DMS153 treated with DMSO at 0.1 percent for 48 hours (cell line): Measurements from ENCODE around the gene TTLL10.
"Not testable (repeated sequence)": the region's sequence is repeated elsewhere in the genome, so short reads cannot be mapped to it uniquely, and the experiment has no call there.

Experiments used
- DNase-seq: peaks from one replicate; lab custom pipeline; 2025; ENCODE audit not compliant: unreplicated experiment; lab: John Stamatoyannopoulos, UW

The TTLL10 gene

DNA sequence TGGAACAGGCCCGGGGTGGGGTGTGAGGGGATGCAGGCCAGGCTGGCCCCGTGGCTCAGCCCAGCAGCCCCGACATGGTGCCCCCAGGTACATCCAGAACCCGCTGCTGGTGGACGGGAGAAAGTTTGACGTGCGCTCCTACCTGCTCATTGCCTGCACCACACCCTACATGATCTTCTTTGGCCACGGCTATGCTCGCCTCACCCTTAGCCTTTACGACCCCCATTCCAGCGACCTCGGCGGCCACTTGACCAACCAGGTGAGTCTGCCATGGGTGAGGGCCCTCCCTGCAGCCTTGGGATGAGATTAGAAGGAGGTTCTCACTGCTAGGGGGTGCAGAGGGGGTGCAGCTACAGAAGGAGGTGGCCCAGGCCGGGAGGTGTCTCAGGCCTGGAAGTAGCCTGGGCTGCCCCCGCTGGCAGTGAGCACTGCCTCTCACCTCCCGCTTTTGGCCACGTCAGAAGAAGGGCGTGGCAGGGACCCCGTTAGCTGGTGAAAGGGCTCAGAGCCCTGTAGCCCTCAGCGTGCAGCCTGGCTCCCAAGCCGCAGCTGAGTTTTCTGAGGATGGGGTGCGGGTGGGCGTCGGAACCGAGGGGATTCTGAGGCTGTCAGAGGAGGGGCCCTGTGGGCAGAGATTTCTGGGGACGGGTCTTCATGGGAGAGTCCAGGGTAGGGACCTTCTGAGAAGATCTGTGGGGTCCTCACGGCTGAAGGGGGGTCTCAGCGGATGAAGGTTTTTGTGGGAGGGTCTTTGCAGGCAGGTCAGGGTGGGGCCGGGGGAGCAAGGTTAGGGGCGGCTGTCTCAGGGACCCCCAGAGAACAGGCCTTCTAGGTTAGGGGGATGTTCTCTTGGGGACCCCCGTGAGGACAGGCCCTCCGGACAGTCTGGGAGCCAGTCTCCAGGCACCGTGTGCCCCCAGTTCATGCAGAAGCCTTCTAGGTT is 10.4 kb downstream of the TTLL10 start:
- DNase-seq, result no peak

DNA sequence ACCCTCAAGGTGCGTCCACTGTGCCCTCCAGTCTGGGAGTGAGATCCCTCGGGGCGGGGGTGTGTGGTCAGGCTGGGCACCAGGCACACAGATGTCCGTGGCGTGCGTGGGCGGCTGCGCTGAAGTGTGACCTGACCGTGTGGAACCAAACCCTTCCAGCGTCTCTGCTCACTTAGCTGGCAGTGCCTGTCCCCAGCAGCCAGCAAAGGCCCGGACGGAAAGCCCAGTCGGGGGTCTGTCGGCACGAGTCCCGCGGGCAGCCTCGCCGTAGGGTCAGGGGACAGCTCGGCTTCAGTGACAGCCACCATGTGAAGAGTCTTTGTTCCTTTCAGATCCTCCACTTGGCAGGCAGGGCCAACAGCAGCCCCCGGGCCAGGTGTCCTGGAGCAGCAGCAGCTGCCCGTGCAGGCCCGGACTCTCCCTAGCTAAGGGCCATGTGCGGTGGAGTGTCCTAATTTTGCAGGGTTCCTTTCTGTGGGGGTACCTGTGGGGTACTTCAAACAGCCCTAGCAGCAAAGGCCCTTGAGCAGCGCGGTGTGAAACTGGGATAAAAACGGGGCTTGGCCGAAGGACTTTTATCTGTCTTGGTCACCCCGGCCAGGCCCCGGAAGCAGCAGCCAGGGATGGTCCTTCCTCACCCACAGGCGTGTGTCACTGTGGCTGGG is 11.6 kb downstream of the TTLL10 start:
- no peak for DNase-seq

DNA sequence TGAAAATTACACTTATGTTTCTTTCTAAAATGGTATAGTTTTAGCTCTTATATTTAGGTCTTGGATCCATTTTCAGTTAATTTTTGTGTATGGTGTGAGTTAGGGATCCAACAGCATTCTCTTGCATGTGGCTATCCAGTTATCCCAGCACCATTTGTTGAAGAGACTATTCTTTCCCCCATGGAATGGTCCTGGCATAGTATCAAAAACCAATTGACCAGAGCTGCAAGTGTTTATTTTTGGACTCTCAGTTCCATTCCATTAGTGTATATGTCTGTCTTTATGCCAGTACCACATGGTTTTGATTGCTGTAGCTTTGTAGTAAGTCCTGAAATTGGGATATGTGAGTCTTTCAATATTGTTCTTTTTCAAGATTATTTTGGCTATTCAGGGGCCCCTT is 14.3 kb downstream of the TTLL10 start:
- no peak for DNase-seq

DNA sequence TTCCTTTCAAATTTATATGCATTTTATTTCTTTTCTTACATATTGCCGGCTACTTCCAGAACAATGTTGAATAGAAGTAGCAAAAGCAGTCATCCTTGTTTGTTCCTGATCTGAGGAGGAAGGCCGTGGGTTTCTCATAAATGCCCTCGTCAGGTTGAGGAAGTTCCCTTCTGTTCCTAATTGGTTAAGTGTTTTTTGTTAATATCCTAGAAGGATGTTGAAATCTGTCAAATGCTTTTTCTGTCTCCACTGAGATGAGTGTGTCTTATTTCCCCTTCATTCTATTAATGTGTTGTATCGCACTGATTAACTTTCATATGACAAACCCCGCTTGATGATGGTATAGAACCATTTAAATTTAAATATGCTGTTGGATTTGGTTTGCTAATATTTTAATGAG is 15.4 kb downstream of the TTLL10 start:
- DNase-seq, result no peak

DNA sequence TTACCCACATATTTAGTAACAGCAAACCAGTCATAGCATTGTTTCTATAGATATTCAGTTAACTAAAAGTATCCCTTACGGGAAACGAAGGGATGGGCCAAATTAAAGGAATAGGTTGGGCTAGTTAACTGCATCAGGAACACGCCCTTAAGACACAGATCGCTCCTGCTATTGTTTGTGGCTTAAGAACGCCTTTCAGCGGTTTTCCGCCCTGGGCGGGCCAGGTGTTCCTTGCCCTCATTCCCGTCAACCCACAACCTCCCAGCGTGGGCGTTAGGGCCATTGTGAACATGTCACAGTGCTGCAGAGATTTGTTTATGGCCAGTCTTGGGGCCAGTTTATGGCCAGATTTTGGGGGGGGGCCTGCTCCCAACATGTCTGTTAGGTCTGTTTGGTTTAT is 18.1 kb downstream of the TTLL10 start:
- no peak for DNase-seq

DNA sequence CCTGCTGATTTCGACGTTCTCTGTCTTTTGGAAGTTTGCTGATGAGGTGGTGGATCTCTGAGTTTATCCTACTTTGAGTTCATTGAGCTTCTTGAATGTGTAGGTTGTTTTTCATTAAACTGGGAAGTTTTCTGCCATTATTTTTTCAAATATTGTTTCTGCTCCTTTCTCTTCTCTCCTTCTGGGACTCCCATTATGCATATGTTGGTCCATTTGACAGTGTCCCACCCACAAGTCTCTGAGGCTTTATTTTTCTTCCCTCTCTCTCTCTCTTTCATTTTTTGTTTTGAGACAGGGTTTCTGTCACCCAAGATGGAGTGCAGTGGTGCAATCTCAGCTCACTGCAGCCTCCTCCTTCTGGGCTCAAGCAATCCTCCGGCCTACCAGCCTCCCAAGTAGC is 21.0 kb downstream of the TTLL10 start:
- no peak for DNase-seq

DNA sequence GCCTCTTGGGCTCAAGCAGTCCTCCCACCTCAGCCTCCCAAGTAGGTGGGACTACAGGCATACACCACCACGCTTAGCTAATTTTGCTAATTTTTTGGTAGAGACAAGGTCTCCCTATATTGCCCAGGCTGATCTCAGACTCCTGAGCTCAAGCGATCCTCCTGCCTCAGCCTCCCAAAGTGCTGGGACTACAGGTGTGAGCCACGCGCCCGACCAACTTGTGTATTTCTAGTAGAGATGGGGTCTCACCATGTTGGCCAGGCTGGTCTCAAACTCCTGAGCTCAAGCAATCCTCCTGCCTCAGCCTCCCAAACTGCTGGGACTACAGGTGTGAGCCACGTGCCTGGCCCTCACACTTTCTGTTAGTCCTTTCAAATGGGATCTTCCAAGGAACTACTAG is 22.0 kb downstream of the TTLL10 start:
- not testable (repeated sequence) for DNase-seq

DNA sequence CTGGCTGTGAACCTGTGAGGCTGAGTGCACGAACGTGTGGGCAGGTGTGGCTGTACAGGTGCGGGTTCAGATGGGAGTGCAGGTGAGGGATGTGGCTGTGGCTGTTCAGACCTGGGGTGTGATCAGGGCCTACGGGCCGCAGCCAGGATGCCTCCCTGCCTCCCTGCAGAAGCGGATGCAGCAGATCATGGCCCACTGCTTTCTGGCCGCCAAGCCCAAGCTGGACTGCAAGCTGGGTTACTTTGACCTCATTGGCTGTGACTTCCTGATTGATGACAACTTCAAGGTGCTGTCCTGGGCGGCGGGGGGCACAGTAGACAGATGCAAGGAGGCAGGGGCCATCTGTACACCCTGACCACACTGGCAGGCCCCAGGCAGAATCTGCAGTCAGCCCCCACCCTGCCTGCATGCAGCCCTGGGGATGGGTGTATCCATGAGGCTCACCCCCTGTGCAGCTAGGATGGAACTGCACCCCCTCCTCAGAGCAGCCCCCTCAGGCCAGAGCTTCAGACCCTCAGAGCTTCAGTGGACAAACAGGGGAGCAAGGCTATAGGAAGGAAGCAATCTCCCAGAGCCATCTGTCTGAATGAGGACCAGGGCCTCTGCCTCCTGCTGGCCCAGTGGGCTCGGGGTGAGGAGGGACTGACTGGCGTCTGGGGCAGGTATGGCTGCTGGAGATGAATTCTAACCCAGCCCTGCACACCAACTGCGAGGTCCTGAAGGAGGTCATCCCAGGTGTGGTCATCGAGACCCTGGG is 22.9 kb downstream of the TTLL10 start:
- no peak for DNase-seq

DNA sequence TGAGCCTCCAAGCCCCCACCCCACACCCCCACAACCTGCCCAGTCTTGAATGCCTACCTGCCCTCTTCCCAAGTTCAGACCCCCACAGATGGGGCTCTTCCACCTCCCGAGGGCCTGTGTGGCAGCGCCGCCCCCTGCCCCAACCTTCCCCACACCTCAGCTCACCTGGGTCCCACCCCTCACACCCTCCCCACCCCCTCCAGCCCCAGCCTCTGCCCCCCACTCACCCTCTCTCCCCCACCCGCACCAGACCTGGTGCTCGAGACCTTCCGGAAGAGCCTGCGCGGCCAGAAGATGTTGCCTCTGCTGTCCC is 23.5 kb downstream of the TTLL10 start:
- DNase-seq, result no peak

DNA sequence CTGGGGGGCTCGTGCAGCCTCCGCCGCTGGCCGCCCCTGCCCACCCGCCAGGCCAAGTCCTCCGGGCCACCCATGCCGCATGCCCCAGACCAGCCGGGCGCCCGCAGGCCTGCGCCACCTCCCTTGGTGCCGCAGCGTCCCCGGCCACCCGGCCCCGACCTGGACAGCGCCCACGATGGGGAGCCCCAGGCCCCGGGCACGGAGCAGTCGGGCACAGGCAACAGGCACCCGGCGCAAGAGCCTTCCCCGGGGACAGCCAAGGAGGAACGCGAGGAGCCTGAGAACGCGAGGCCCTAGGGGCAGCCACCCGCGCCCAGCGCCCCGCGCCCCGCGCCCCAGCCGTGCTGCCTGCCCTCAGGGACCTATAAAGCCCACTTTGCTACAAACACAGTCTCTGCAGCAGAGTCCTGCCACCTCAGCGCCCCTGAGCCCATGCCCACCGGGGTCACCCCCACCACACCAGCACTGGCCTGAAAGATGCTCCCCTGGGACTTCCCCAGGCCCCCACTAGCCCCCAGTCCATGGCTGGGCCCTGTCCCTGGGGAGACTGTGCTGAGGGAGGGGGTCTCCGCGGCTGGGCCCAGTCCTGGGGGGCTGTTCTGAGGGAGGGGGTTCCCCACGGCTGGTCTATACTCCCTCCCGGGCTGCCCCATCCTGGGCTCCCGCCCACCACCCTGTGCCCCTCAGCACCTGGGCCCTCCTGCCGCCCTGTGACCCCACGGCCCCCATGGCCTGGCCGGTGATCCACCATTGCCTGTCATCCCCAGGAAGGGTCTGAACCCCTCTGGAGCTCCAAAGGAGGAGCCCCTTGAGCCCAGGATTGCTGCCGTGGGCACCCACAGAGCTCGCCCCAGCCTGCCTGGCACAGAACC is 24.1 kb downstream of the TTLL10 start:
- DNase-seq, result no peak

DNA sequence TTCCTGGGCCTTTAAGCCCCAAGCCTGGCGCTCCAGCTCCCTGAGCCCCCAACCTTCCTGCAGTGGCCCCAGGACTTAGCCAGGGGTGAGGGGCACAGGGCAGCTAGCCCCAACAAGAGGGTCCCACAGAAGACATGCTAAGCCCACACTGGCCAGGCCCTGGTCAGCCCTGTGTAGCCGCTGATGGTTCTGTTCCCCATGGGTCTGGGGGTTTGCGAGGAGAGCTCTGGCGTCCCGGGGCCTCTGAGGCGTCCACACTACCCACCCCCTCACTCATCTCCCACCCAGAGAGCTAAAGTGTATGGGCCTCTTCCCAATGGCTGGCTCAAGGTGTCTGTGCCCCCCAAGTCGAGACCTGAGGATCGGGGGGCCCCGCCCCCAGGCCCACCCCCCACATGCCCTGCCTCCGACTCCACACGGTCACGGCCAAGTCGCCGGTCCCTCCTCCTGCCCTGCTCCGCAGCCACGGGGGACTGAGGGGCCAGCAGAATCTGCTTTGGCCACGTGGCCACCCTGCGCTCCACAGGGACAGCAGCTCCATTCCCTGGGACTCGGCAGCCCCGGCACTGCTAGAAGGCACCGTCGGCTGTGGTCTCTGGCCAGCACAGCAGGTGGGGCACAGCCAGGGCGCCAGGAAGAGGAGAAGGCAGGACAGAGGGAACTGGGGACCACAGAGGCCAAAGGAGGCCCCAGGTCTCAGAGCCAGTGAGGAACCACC is 24.9 kb downstream of the TTLL10 start:
- DNase-seq, result no peak

DNA sequence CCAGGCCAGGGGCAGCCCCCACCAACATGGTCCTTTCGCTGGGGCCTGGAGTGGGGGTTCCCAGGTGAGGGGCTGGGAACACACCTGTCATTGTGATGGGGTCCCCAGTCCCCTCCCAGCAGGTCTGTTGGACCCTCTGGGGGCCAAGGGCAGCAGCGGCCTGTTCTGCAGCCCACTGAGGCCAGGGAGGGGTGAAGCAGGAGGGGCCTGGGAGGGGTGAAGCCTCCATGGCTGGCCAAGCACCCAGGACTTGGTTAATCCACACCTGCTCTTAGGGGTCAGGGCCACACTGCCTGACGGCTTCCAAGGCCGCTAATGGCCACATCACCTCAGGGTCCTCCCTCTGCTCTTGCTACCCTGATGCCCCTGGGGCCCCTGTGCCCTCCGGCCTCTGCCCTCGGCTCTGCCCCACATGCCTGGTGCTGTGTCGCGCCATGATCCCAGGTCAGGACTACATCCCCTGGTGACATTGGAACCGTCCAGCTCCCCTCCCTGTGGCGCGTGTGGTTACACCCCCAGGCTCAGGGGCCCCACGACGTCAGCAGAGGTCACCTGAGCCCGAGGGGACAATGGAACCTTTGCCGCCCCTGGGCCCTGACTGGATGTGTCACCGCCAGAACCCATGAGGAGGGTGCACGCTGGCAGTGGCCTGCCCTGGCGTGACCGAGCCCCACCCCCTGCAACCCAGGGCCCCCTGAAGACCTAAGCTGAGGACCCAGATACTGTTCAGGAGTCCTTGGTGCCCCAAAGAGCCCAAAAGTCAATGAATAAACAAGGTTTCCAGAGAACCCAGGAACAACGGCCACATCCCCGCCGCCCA is 25.7 kb downstream of the TTLL10 start:
- DNase-seq, result no peak

DNA sequence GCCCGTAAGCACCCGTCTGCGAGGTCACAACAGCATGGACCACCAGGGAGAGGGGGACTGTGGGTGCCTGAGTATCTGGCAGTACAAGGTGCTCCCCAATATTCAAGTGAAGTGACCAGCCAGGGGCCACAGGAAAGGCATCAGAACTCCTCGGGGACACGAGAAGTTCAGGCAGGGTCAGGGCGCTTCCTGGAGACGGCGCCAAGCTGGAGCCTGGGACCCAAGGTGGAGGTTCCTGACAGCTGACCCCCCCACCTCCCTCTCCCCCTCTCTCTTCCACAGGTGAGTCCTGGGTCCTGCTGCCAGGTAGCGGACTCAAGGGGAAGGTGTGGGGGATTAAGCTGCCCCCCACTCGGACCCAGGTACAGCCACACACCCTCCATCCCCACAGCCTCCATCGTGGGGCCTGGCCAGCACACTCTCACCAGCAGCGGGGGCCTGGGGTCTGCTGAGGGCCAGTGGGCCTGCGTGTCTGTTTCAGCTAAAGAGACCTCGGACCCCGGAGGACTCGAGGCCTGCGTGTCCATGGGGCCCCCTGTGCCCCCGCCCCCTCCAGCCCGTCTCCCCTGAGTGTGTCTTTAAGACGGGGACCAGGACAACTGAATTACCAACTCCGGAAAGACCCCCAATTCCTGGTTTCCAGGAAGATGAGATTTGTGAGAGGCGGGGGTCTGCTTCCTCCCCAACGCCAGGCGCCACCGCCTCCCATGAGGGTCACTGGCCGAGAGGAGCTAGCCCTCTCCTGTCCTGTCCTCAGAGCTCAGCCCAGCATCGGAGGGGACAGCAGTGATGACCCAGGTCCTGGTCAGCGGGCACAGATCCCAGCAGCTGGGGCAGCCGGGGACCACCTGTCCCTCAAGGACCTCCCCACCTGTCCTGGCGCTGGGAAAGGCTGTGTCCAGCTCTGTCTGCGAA is 26.5 kb downstream of the TTLL10 start:
- DNase-seq, result no peak

DNA sequence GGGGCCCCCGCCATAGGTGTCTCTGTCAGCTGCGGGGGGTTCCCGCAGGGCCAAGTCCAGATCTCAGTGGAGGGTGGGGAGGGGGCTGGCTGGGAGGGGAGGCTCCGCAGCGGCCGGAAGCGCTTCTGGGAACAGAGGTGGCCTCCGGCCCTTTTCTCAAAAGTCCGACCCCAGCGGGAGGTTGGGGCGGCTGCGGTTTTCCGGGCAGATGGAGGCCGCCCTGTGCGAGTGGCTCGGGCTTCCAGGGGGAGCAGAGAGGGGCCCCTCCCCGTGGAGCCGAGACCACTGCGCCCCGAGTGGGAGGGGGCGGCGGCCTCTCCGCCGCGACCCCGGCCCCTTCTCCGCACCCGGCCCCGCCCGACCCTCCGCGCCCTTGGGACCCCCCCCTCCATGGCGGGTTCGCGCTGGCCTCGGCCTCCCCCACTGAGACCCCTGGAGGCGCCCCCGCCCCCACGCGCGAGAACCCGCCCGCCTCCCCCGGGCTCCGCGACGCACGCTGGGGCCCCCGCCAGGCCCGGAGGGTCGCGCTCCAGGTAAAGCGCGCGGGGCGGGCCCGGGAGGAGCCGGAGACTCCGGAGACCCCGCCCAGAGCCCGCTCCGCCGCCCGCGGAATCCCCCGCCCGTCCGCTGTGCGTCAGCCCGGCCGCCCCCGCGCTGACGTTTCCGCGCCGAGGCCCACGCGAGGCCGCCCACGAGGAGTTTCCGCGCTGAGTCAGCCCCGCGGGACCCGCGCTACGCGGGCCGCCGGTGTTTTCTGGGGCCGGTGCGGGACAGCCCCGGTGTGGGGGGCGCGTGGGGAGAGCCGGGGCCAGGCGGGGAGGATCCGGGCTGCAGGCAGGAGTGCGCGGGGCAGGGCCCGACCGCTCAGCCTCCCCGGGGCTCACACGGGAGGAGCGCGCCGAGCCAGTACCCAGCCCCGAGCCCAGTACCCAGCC is 27.5 kb downstream of the TTLL10 start:
- no peak for DNase-seq

DNA sequence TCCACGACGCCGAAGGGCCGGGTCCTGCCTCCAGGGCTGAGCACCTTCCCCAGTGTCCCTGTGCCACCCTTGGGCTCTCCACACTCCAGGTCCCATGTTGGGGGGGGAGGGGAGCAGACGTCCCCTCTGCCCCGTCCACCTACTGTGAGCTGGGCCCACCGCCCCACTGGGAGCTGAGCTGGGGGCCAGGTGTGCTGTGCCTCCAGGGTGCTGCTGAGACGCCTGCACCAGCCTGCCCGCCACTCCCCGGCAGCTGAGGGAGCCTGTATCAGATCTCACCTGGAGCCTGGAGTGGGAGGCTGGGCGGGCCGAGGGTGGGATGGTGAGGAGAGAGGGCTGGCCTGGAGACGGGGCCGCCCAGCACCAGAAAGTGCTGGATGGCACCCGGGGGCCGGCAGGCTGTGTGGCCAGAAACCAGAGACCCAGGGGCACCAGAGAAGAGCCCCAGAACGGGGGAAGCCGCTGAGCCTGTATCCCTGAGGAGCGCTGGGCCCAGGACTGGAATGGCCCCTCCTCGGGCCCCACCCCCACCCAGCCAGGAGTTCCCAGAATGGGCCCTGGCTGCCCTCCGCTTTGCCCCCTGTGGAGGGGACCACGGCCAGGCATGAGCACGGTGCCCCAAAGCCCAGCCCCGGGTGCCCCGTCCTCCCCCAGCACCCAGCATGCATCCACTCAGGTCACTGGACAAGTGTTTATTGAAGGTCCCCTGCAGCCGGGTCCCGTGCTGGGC is 29.3 kb downstream of the TTLL10 start:
- no peak for DNase-seq

DNA sequence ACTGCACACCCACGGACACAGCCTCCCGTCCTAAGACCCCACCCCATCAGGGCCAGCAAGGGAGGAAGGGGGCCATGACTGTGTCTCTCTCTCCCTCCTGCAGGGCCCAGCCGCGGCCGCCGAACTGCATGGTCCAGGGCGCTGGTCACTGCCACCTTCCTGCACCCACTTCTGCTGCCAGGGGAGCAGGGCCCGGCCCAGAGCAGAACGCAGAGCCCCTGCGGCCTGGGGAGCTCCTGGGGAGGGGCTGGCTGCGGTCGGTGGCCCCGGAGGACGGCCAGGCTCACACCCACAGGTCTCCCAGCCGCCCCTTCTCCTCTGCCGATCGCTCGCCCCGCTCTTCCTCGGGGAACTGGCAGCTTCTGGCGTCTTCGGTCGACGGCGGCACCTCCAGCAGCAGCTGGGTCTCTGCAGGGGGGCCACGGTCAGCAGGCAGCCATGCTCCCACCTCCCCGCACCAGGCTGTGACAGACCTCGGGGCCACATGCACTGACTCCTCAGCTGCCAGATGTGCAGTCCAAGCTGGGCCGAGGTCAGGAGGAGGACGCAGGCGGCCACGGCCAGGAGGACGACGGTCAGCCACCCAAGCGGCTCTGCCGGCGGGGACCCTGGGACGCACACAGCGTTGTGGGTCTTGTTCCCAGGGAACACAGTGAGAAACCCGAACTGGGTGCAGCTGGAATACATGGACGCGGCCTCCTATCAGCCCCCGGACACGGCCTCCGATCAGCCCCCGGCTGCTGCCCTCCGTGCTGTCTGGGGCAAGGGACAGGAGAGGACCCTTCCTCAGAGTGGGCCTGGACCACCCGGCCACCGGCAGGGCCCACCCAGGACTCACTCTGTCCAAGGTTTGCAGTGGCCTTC is 30.1 kb downstream of the TTLL10 start:
- DNase-seq, result no peak
